BE2C (cell line): Measurements from ENCODE around the gene CCM2L.

Experiments
- DNase-seq: peaks from one replicate; pipeline ENCODE4 v3.0.0-alpha.2; 2020
- H3K27me3 ChIP-seq: fragments of 250-450 bp; sonication (Bioruptor Pico); 2 replicates; pipeline ENCODE4 v1.5.1; 2020; ENCODE audit warnings: mild to moderate bottlenecking
- H3K36me3 ChIP-seq: fragments of 250-450 bp; sonication (Bioruptor Pico); 2 replicates; pipeline ENCODE4 v1.5.1; 2020; ENCODE audit warnings: mild to moderate bottlenecking
- H3K4me1 ChIP-seq: fragments of 250-450 bp; sonication (Bioruptor Pico); 2 replicates; pipeline ENCODE4 v1.5.1; 2020
- H3K4me3 ChIP-seq: 2 replicates; pipeline ENCODE4 v1.5.1; 2011; ENCODE audit warnings: low read depth, low read length
- H3K9me3 ChIP-seq: fragments of 250-450 bp; sonication (Bioruptor Pico); 2 replicates; pipeline ENCODE4 v1.5.1; 2020
- CTCF ChIP-seq: IDR thresholded peaks from 2 replicates; pipeline ENCODE4 v1.5.1; 2012; ENCODE audit warnings: mild to moderate bottlenecking, low read depth, low read length

CCM2L gene

GRCh38 chr20:31977080-31977479 is 33.2 kb upstream of the CCM2L start:
- no peak for TF ChIP-seq CTCF

GRCh38 chr20:31979713-31980426 is 30.4 kb upstream of the CCM2L start:
- no peak overlapping the region for H3K4me3 ChIP-seq
- TF ChIP-seq CTCF = no peak

More at GRCh38 chr20:31977080-31977479, 33.2 kb upstream of the CCM2L start:
- peaks cover 3% of the 10 kb centered on the region; the same call in 1 of the 2 replicates for H3K36me3 ChIP-seq
- no peaks in the 10 kb centered on the region for H3K9me3 ChIP-seq
- no peak for DNase-seq
- peaks cover 7% of the 10 kb centered on the region; the same call in 1 of the 2 replicates for H3K4me1 ChIP-seq
- no peak overlapping the region for H3K4me3 ChIP-seq
- no peaks in the 10 kb centered on the region for H3K27me3 ChIP-seq

GRCh38 chr20:31981784-31982183 is 28.5 kb upstream of the CCM2L start:
- H3K27me3 ChIP-seq = no peaks in the 10 kb centered on the region
- DNase-seq = no peak
- H3K4me3 ChIP-seq = no peak overlapping the region
- no peaks in the 10 kb centered on the region for H3K4me1 ChIP-seq
- TF ChIP-seq CTCF = no peak
- peaks cover 4% of the 10 kb centered on the region; the same call in 1 of the 2 replicates for H3K36me3 ChIP-seq
- no peaks in the 10 kb centered on the region for H3K9me3 ChIP-seq

More at GRCh38 chr20:31979713-31980426, 30.4 kb upstream of the CCM2L start:
- no peaks in the 10 kb centered on the region for H3K27me3 ChIP-seq
- H3K36me3 ChIP-seq = peaks cover 4% of the 10 kb centered on the region; the same call in 1 of the 2 replicates
- no peak for DNase-seq
- H3K9me3 ChIP-seq = no peaks in the 10 kb centered on the region
- no peaks in the 10 kb centered on the region; the same call in 1 of the 2 replicates for H3K4me1 ChIP-seq

- TF ChIP-seq CTCF = no peak
- DNase-seq = no peak
- H3K9me3 ChIP-seq = no peaks in the 10 kb centered on the region
Measured at GRCh38 chr20:31984981-31985471, 25.2 kb upstream of the CCM2L start.

GRCh38 chr20:31987744-31988143 is 22.5 kb upstream of the CCM2L start:
- Histone ChIP-seq H3K27me3 (no peaks in the 10 kb centered on the region), H3K9me3 (no peaks in the 10 kb centered on the region), H3K4me3 (no peak overlapping the region), H3K36me3 (peaks cover 4% of the 10 kb centered on the region; the same call in 1 of the 2 replicates), H3K4me1 (no peaks in the 10 kb centered on the region)
- no peak for TF ChIP-seq CTCF
- DNase-seq = peak; percentile 30

More at GRCh38 chr20:31984981-31985471, 25.2 kb upstream of the CCM2L start:
- Histone ChIP-seq H3K27me3 (no peaks in the 10 kb centered on the region), H3K4me3 (no peak overlapping the region), H3K36me3 (peaks cover 4% of the 10 kb centered on the region; the same call in 1 of the 2 replicates), H3K4me1 (no peaks in the 10 kb centered on the region)
